Heart left ventricle (tissue), 16 donors: Measurements from ENCODE around the gene NDUFS3. TPM values are rescaled to one million over a fixed set of nuclear protein-coding genes. Genes with fewer than 3 reads are reported as not detected.
A peak's percentile ranks its signal among the peaks of the same experiment; 100 is the strongest.

Source experiments
- ATAC-seq, 4 donors: fragments of 200-7000 bp; cut with Tn5 transposase; one replicate each; pipeline ENCODE4 v1.9.1; 2020 to 2022; ENCODE audit warnings: moderate library complexity in 4 of 4, mild to moderate bottlenecking in 3 of 4, moderate number of reproducible peaks in 1 of 4
- DNase-seq, 5 donors: peaks; one replicate each; pipeline ENCODE4 v3.0.0-alpha.2; 2020
- H3K27ac ChIP-seq, 12 donors: fragments of 200-600 bp; sonication (generic) in 4 of 12; one replicate each; pipeline versions ENCODE4 v1.5.0 to v1.8.0; 2016 to 2022; ENCODE audit warnings: mild to moderate bottlenecking in 2 of 12
- H3K27me3 ChIP-seq, 9 donors: fragments of 200-600 bp; sonication (generic) in 2 of 9; one replicate each; pipeline versions ENCODE4 v1.5.1 to v1.8.0; 2016 to 2022; ENCODE audit warnings: mild to moderate bottlenecking in 3 of 9
- H3K36me3 ChIP-seq, 9 donors: fragments of 200-600 bp; sonication (generic) in 2 of 9; one replicate each; pipeline versions ENCODE4 v1.5.0 to v1.8.0; 2018 to 2022; ENCODE audit warnings: mild to moderate bottlenecking in 2 of 9
- H3K4me1 ChIP-seq, 12 donors: fragments of 200-600 bp; sonication (generic) in 4 of 12; one replicate each; pipeline versions ENCODE4 v1.5.0 to v1.8.0; 2016 to 2022; ENCODE audit warnings: mild to moderate bottlenecking in 3 of 12
- H3K4me3 ChIP-seq, 12 donors: fragments of 200-600 bp; sonication (generic) in 4 of 12; one replicate each; pipeline versions ENCODE4 v1.5.0 to v1.8.0; 2017 to 2022; ENCODE audit warnings: mild to moderate bottlenecking in 9 of 12, moderate library complexity in 4 of 12
- H3K9me3 ChIP-seq, 12 donors: fragments of 200-600 bp; sonication (generic) in 4 of 12; one replicate each; pipeline versions ENCODE4 v1.5.0 to v1.8.0; 2016 to 2022; ENCODE audit warnings: mild to moderate bottlenecking in 1 of 12
- CTCF ChIP-seq, 12 donors: fragments of 200-600 bp; sonication (generic) in 4 of 12; IDR thresholded peaks; one replicate each; pipeline versions ENCODE4 v1.5.0 to v1.8.0; 2018 to 2022; ENCODE audit warnings: antibody characterized with exemption in 12 of 12, mild to moderate bottlenecking in 5 of 12
- POLR2A ChIP-seq, 2 donors: fragments of 450-650 bp; IDR thresholded peaks; one replicate each; pipeline ENCODE4 v1.6.1; 2017; ENCODE audit warnings: antibody characterized with exemption in 2 of 2, mild to moderate bottlenecking in 2 of 2, moderate library complexity in 2 of 2
- WGBS, 4 donors: extraction: QIAGEN DNeasy Blood & Tissue Kit in 2 of 4; methylation state at CpG; one replicate each; pipeline versions ENCODE4 v1.1.5 to v1.1.7; 2013 to 2018; 5-methylcytosine and 5-hydroxymethylcytosine counted together
- intact Hi-C, 10 donors: fragments of 100-400 bp; cut with DNase I; formaldehyde crosslinking; loops; one replicate each; pipeline versions ENCODE4 v1.11.1 to v1.14.2; 2022
- polyA plus RNA-seq, 2 donors: library from polyadenylated mRNA; stranded (reverse); fragments of 200-250 nt; gene quantifications; one replicate each; pipeline ENCODE4 v1.2.3, GENCODE V29; 2013
- total RNA-seq, 9 donors: library from RNA; depleted of rRNA in 2 of 9; stranded (reverse); fragments of >200 nt in 2 of 9; fragmentation: NEBNext Ultra II Directional in 3 of 9; extraction: Animal tissue kit (Norgen Biotek cat#: 25700) in 3 of 9; gene quantifications; one replicate each; pipeline versions ENCODE4 v1.1.0 to v1.2.4, GENCODE V29; 2016 to 2023
- donor health status: ischemic (EF 13 %, LVEDD 7.1; RV severe dilation, severe dysfunction).
- donor health status: healthy with polysubstance abuse.
- donor health status: DM: no; HTN: yes; CAD: no.
- donor health status: DM: no; HTN: no; CAD: no.
- donor health status: ischemic (EF 25% LVEDD 6.9; RV normal size, moderate dysfunction).
- donor health status: ischemic (EF 25% LVEDD 5.7; RV mildly dilated, moderate dysfunction).
- donor health status: healthy.
- donor health status: DM: yes; HTN: yes; CAD: no.
- donor health status: ischemic (EF 35%, LVEDD 5.7; RV mildly dilated, moderate dysfunction).
- donor health status: nonischemic (EF 11% LVEDD 7.7; RV severe dilation, severe dysfunction).
- donor health status: DM: yes; HTN: yes; CAD: no.
- donor health status: PGD.
- donor health status: ischemic (EF 29% LVEDD 5.4; RV normal size, mild dysfunction).
- donor health status: nonischemic (EF 23%, LVEDD 6.1; RV moderate dilation, normal function).

NDUFS3 gene
- total and polyA plus RNA-seq, 11 donors: 134 to 478 (median 236) TPM

- peak; percentile 55 to 80 (median 60) for ATAC-seq
- Histone ChIP-seq H3K27me3 (no peaks in the 10 kb centered on the region), H3K4me1 (peaks cover 0 to 36% (median 27%) of the 10 kb centered on the region in 12 donors), H3K27ac (peak overlapping the region in 6 of 12 donors; percentile 6 to 56 (median 28)), H3K4me3 (no peak overlapping the region), H3K36me3 (peaks cover 0 to 16% (median 0%) of the 10 kb centered on the region in 9 donors), H3K9me3 (no peaks in the 10 kb centered on the region)
- no peak for TF ChIP-seq POLR2A (IDR thresholded peaks at IDR 0.05)
- TF ChIP-seq CTCF (IDR thresholded peaks at IDR 0.05): no peak
- 41 to 51% (median 49%) methylated on average over 6 to 7 of the region's 7 CpGs for WGBS, 4 donors
- intact Hi-C loops: no loop called here
- DNase-seq: peak in 3 of 5 donors; percentile 39 to 83 (median 69)
Observed at GRCh38 chr11:47607380-47607779, 28.5 kb downstream of the NDUFS3 start.

DNA sequence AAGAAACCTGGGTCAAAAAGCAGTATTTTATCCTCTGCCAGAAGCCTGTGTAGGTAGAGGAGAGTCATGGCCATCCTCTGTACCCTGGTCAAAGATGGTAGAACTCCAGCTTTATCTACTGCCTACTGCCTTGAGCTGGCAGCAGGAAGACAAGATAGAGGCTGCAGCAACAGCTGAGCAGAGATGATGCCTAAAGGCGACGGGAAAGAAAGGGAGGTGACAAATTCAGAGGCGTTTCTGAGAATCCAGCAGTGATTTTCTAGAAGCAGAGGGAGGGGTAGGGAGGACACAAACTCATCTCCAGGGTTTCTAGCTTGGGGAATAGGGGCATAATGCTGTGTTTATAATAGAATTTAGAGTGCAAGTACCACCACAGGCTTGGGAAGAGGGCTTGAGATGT, 30.8 kb downstream of the NDUFS3 start:
- Histone ChIP-seq H3K36me3 (peaks cover 0 to 16% (median 0%) of the 10 kb centered on the region in 9 donors), H3K4me1 (peaks cover 0 to 37% (median 27%) of the 10 kb centered on the region in 12 donors), H3K27me3 (no peaks in the 10 kb centered on the region), H3K27ac (no peak overlapping the region), H3K9me3 (no peaks in the 10 kb centered on the region), H3K4me3 (no peak overlapping the region)
- ATAC-seq (no peak), DNase-seq (no peak)
- TF ChIP-seq CTCF (IDR thresholded peaks at IDR 0.05) (no peak), POLR2A (IDR thresholded peaks at IDR 0.05) (no peak)
- 78 to 84% (median 81%) methylated on average over 3 of the region's 3 CpGs for WGBS, 4 donors
- intact Hi-C loops: loop anchor here in 4 of 10 donors (10.0 kb wide), 3 partner anchors 135 to 235 kb away; partner anchors contain the start of gene SPI1 (in 1 of the 4)

DNA sequence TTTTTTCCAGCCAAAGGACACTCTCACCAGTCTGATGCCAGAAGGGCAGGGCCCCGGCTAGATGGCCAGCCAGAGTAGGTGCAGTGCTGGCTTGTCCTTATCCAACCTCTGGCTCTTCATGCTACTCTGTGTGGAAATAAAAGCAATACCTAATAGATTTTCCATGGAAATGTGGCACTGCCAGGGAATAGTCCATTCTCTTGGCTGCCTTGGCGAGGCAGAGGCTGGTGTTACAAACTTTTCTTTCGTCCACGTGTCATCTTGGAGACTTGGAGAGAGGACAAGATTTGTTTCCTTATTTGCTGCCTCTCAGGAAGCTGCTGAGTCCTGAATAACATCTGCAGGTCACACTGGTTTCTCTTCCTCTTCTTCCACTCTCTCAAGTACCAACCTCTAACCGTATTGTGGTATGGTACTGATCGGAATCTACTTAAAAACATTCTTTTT, 32.5 kb downstream of the NDUFS3 start:
- TF ChIP-seq CTCF (IDR thresholded peaks at IDR 0.05): no peak
- no peak for TF ChIP-seq POLR2A (IDR thresholded peaks at IDR 0.05)
- DNase-seq (no peak), ATAC-seq (peak in 3 of 4 donors; percentile 34 to 44 (median 35))
- H3K36me3 ChIP-seq: peaks cover 0 to 25% (median 0%) of the 10 kb centered on the region in 9 donors
- H3K27ac ChIP-seq: peak overlapping the region in 1 of 12 donors; percentile 48
- no peaks in the 10 kb centered on the region for H3K9me3 ChIP-seq
- intact Hi-C loops: loop anchor here in 4 of 10 donors (10.0 kb wide), 3 partner anchors 137 to 237 kb away; partner anchors contain the start of gene SPI1 (in 1 of the 4)
- H3K27me3 ChIP-seq: no peaks in the 10 kb centered on the region
- no peak overlapping the region for H3K4me3 ChIP-seq
- 45 to 56% (median 51%) methylated on average over 6 of the region's 6 CpGs for WGBS, 4 donors
- peaks cover 0 to 35% (median 20%) of the 10 kb centered on the region in 12 donors for H3K4me1 ChIP-seq

DNA sequence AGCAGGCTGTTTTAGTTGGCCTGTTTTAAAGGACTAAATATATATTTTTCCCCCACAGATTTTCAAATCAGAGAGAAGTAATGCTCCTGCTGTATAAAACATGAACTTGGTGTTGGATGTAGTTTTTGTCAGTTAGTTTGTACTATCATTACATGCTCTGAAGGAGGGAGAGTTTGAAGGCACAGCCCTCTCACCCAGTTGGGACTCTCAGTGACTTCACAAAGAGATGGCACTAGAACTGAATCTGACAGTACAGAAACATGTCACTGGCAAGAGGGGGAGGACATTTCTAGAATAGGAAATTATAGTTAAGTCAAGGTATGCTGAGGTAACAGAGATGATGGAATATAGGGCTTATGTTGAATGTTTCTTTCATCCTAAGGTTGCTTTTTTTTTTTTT, 36.4 kb downstream of the NDUFS3 start:
- ATAC-seq (no peak), DNase-seq (no peak)
- TF ChIP-seq POLR2A (IDR thresholded peaks at IDR 0.05): no peak
- no peak for TF ChIP-seq CTCF (IDR thresholded peaks at IDR 0.05)
- Histone ChIP-seq H3K27me3 (no peaks in the 10 kb centered on the region), H3K4me3 (no peak overlapping the region), H3K9me3 (no peaks in the 10 kb centered on the region), H3K27ac (no peak overlapping the region), H3K36me3 (peaks cover 0 to 55% (median 28%) of the 10 kb centered on the region in 9 donors), H3K4me1 (peaks cover 0 to 22% (median 6%) of the 10 kb centered on the region in 12 donors)
- intact Hi-C loops: loop anchor here in 4 of 10 donors (5.0 to 10.0 kb wide), 4 partner anchors 48 to 240 kb away; partner anchors contain the start of genes PTPMT1 (in 1 of the 4) and SPI1 (in 1 of the 4)
